K562 (cell line): Measurements from ENCODE around the gene CNPY4. TPM values are rescaled to one million over a fixed set of nuclear protein-coding genes. Genes with fewer than 3 reads are reported as not detected.
A peak's percentile ranks its signal among the peaks of the same experiment; 100 is the strongest.

Experiments
- ARID1B ChIP-seq: fragments of 450-650 bp; IDR thresholded peaks from 2 replicates; pipeline ENCODE4 v1.6.1; 2016; ENCODE audit warnings: antibody characterized with exemption, mild to moderate bottlenecking, inconsistent platforms
- CC2D1A ChIP-seq: fragments of 450-650 bp; IDR thresholded peaks from 2 replicates; pipeline ENCODE4 v1.6.1; 2017; ENCODE audit warnings: mild to moderate bottlenecking
- CCNT2 ChIP-seq: IDR thresholded peaks from 2 replicates; pipeline ENCODE4 v1.6.1; 2011; ENCODE audit warnings: borderline replicate concordance, low read depth, mild to moderate bottlenecking, moderate library complexity, mixed read lengths, low read length; ENCODE audit not compliant: insufficient read length; ENCODE audit errors: extremely low read depth
- CGGBP1 ChIP-seq: fragments of 250-450 bp; sonication (Bioruptor Pico); IDR thresholded peaks from 2 replicates; pipeline ENCODE4 v1.9.0; 2021; ENCODE audit warnings: mild to moderate bottlenecking
- ERF ChIP-seq: fragments of 450-650 bp; formaldehyde crosslinking; IDR thresholded peaks from 2 replicates; pipeline ENCODE4 v1.4.0; 2020; ENCODE audit warnings: mild to moderate bottlenecking, mixed read lengths
- ETS1 ChIP-seq: conservative IDR thresholded peaks from 2 replicates; pipeline ENCODE4 v1.6.1; 2011; ENCODE audit warnings: low read depth, mild to moderate bottlenecking, low read length; ENCODE audit not compliant: control insufficient read depth
- ETV5 ChIP-seq: sonication (generic); formaldehyde crosslinking; IDR thresholded peaks from 2 replicates; pipeline ENCODE4 v1.4.0; 2020; ENCODE audit warnings: low read depth, mild to moderate bottlenecking, missing genetic modification reagents
- FOXJ2 ChIP-seq: fragments of 200-800 bp; sonication (Bioruptor generic); IDR thresholded peaks from 2 replicates; pipeline ENCODE4 v1.6.1; 2016; ENCODE audit warnings: missing genetic modification characterization, missing compliant biosample characterization
- GABPB2 ChIP-seq: fragments of 250-450 bp; sonication (Bioruptor Pico); conservative IDR thresholded peaks from 2 replicates; pipeline ENCODE4 v1.5.1; 2021; ENCODE audit warnings: mild to moderate bottlenecking
- HMG20A ChIP-seq: fragments of 450-650 bp; formaldehyde crosslinking; conservative IDR thresholded peaks from 2 replicates; pipeline ENCODE4 v1.4.0; 2020; ENCODE audit warnings: mild to moderate bottlenecking, mixed read lengths
- JUNB ChIP-seq: fragments of 450-650 bp; formaldehyde crosslinking; conservative IDR thresholded peaks from 2 replicates; pipeline ENCODE4 v1.4.0; 2020; ENCODE audit warnings: mild to moderate bottlenecking
- ZNF589 ChIP-seq: fragments of 200-800 bp; sonication (Bioruptor generic); IDR thresholded peaks from 2 replicates; pipeline ENCODE4 v1.6.1; 2016; ENCODE audit warnings: low read depth, missing genetic modification characterization, missing compliant biosample characterization
- polyA plus RNA-seq, 8 experiments: library from polyadenylated mRNA; depleted of rRNA in 4 of 8; stranded (reverse) in 5 of 8; unstranded in 3 of 8; fragments of >200 nt; fragmentation: Nextera tagmentation in 2 of 8; fragmentation: Illumina TruSeq in 1 of 8; extraction: Ambion mirVana in 2 of 8; extraction: Trizol in 1 of 8; gene quantifications; 2 replicates each; pipeline versions ENCODE4 v1.2.1 to v1.2.3, GENCODE V29; 2011 to 2014; ENCODE audit warnings: inconsistent platforms in 1 of 8, missing spikeins in 1 of 8
- total RNA-seq, 7 experiments: library from RNA; depleted of rRNA in 6 of 7; stranded (reverse); fragments of >200 nt in 6 of 7; fragmentation: Illumina TruSeq in 2 of 7; extraction: Trizol in 2 of 7; gene quantifications; 2 replicates each; pipeline versions ENCODE4 v1.2.1 to v1.2.3, GENCODE V29; 2011 to 2021; ENCODE audit warnings: low replicate concordance in 1 of 7
- TF ChIP-seq, protein P1 (sequence below): fragments of 250-450 bp; sonication (Bioruptor Pico); IDR thresholded peaks from 2 replicates; pipeline ENCODE4 v1.8.0; 2021; ENCODE audit warnings: moderate library complexity, mild to moderate bottlenecking, inconsistent platforms
- TF ChIP-seq, protein P2 (sequence below), 3 experiments: fragments of 200-800 bp in 1 of 3; sonication (Bioruptor generic) in 1 of 3; sonication (generic) in 1 of 3; formaldehyde crosslinking in 1 of 3; IDR thresholded peaks; 2 replicates each; pipeline versions ENCODE4 v1.6.1 to v1.8.0; 2016 to 2022; ENCODE audit warnings: mild to moderate bottlenecking in 2 of 3, missing compliant biosample characterization in 2 of 3, missing genetic modification characterization in 2 of 3, missing genetic modification reagents in 1 of 3
- TF ChIP-seq, protein P3 (sequence below): fragments of 250-450 bp; sonication (Bioruptor Pico); IDR thresholded peaks from 2 replicates; pipeline ENCODE4 v1.5.0; 2021
- TF ChIP-seq, protein P4 (sequence below), 2 experiments: fragments of 450-650 bp in 1 of 2; IDR thresholded peaks; 2 replicates each; pipeline ENCODE4 v1.6.1; 2011 to 2017; ENCODE audit warnings: low read depth in 2 of 2, antibody characterized with exemption in 1 of 2, borderline replicate concordance in 1 of 2, low read length in 1 of 2, mild to moderate bottlenecking in 1 of 2, mixed read lengths in 1 of 2; ENCODE audit not compliant: control insufficient read depth in 1 of 2

CNPY4 gene
- total and polyA plus RNA-seq, 9 of the 15 experiments (the other 6 are each of a cell fraction or from before 2014, with no cell fraction given), result 1.9 to 11.2 (median 7.0) TPM

DNA sequence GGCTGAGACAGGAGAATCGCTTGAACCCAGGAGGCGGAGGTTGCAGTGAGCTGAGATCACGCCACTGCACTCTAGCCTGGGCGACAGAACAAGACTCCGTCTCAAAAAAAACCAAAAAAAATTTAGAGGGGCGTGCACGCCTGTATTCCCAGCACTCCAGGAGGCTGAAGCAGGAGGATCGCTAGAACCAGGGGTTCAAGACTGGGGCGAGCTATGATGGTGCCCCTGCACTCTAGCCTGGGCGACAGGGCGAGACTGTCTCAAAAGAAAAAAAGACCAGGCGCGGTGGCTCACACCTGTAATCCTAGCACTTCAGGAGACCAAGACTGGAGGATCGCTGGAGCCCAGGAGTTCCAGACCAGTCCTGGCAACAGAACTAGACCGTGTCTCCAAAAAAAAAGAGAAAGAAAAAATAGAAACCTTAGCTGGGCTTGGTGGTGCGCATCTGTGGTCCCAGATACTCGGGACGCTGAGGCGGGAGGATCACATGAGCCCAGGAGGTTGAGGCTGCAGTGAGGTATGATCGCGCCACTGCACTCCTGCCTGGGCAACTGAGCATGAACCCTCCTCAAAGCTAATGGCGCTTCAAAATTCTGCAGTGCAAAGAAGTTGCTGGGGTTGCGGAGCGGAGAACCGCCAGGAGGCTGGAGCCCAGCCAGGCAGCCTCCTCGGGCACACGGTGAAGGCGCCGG, 7.0 kb downstream of the CNPY4 start (continued):
- TF ChIP-seq, protein P1, sequence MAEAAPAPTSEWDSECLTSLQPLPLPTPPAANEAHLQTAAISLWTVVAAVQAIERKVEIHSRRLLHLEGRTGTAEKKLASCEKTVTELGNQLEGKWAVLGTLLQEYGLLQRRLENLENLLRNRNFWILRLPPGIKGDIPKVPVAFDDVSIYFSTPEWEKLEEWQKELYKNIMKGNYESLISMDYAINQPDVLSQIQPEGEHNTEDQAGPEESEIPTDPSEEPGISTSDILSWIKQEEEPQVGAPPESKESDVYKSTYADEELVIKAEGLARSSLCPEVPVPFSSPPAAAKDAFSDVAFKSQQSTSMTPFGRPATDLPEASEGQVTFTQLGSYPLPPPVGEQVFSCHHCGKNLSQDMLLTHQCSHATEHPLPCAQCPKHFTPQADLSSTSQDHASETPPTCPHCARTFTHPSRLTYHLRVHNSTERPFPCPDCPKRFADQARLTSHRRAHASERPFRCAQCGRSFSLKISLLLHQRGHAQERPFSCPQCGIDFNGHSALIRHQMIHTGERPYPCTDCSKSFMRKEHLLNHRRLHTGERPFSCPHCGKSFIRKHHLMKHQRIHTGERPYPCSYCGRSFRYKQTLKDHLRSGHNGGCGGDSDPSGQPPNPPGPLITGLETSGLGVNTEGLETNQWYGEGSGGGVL, result no peak
- TF ChIP-seq JUNB (CRISPR knock-in tag) (0 out of 2 replicates have a peak, but pooled peaks have one; percentile 8), ETV5 (0 out of 2 replicates have a peak, but pooled peaks have one; percentile 71), ZNF589 (peak; percentile 64), CCNT2 (no peak), HMG20A (CRISPR knock-in tag) (no peak), FOXJ2 (peak; percentile 27; the same call in 1 of the 2 replicates), CGGBP1 (CRISPR knock-in tag) (0 out of 2 replicates have a peak, but pooled peaks have one; percentile 46), CC2D1A (no peak), ARID1B (no peak), ETS1 (no peak), ERF (CRISPR knock-in tag) (peak; percentile 75; the same call in 1 of the 2 replicates), GABPB2 (CRISPR knock-in tag) (no peak)
- TF ChIP-seq, protein P2, sequence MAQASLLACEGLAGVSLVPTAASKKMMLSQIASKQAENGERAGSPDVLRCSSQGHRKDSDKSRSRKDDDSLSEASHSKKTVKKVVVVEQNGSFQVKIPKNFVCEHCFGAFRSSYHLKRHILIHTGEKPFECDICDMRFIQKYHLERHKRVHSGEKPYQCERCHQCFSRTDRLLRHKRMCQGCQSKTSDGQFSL (CRISPR knock-in tag; IDR thresholded peaks at IDR 0.05), result 0 out of 2 replicates have a peak, but pooled peaks have one; percentile 33
- TF ChIP-seq, protein P2 (tag; IDR thresholded peaks at IDR 0.05), result no peak
- TF ChIP-seq, protein P3, sequence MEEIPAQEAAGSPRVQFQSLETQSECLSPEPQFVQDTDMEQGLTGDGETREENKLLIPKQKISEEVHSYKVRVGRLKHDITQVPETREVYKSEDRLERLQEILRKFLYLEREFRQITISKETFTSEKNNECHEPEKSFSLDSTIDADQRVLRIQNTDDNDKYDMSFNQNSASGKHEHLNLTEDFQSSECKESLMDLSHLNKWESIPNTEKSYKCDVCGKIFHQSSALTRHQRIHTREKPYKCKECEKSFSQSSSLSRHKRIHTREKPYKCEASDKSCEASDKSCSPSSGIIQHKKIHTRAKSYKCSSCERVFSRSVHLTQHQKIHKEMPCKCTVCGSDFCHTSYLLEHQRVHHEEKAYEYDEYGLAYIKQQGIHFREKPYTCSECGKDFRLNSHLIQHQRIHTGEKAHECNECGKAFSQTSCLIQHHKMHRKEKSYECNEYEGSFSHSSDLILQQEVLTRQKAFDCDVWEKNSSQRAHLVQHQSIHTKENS (CRISPR knock-in tag), result no peak
- TF ChIP-seq, protein P4, sequence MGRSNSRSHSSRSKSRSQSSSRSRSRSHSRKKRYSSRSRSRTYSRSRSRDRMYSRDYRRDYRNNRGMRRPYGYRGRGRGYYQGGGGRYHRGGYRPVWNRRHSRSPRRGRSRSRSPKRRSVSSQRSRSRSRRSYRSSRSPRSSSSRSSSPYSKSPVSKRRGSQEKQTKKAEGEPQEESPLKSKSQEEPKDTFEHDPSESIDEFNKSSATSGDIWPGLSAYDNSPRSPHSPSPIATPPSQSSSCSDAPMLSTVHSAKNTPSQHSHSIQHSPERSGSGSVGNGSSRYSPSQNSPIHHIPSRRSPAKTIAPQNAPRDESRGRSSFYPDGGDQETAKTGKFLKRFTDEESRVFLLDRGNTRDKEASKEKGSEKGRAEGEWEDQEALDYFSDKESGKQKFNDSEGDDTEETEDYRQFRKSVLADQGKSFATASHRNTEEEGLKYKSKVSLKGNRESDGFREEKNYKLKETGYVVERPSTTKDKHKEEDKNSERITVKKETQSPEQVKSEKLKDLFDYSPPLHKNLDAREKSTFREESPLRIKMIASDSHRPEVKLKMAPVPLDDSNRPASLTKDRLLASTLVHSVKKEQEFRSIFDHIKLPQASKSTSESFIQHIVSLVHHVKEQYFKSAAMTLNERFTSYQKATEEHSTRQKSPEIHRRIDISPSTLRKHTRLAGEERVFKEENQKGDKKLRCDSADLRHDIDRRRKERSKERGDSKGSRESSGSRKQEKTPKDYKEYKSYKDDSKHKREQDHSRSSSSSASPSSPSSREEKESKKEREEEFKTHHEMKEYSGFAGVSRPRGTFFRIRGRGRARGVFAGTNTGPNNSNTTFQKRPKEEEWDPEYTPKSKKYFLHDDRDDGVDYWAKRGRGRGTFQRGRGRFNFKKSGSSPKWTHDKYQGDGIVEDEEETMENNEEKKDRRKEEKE (IDR thresholded peaks at IDR 0.05; ENCODE audit: borderline replicate concordance in 1 of 2, control insufficient read depth in 1 of 2, low read depth in 2 of 2, low read length in 1 of 2), result no peak
